GM18909 (cell line): ENCODE data around the gene ATOH8.

Source experiments
- ATAC-seq: cut with Tn5 transposase; IDR thresholded peaks from one replicate; pipeline ENCODE4 v1.9.1; 2021; ENCODE audit warnings: mild to moderate bottlenecking; ENCODE audit not compliant: unreplicated experiment, poor library complexity

The ATOH8 gene

DNA sequence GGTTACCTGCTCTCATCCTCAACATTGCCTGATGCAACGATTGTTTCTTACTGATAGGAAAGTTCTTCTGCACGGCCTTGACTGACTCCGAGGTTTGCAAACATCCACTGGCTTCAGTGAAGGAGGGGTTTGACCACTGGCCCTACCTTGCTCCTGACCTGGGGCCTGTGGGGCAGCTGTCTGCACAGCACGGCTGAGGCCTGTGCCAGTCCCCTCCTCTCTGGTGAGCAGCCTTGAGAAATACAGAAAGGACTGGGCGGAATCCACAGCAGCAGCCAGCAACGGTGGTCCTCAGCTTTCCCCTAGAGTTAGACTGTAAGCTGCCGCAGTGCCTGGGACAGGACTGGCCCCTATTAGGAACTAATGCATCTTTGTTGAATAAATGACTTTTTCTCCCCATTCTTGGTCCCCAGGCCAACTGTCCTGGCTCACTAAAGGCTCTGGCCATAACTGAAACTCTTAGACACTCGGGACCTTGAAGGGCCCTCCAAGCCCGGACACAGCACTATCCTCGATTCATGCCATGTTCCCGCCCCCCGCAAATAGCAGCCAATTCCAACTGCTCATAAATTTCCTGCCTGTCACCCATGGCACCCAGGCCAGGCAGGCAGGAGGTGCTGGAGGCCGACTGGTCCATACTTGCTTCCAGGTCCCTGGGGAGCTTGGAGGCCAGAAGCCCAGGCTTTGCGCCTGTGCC lies 26.7 kb downstream of the ATOH8 start:
- ATAC-seq, result no peak

DNA sequence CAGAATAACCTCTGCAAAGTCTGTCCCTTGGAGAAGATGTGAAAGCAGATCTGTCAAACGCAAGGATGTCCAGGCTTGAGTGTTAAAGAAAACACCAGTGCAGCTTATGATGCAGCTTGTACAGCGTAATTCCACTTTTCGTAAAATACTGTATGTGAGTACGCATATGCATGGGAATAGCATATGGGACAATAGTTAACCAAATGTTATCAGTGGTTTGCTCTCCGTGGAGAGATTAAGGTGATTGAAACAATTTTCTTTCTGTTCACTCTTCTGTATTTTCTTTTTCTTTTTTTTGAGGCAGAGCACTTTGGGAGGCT lies 27.2 kb downstream of the ATOH8 start:
- no peak for ATAC-seq

DNA sequence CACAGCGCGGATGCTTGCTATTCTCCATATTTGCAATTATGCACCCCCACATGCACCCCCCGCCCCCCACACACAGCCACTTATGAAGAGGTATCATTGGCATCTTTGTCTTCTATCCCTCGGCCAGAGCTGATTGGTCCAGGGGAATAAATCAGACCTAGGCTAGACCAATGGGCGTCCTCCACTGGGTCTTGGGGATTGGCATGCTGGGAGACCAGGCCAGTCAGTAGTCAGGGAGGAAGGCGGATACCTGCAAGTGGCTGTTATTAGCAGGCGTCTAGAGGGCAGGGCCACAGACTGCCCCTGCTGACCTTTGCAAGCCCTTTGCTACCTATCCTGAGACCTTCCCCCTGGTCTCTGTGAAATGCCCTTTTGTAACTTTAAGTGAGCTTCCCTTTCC lies 30.0 kb downstream of the ATOH8 start:
- no peak for ATAC-seq

DNA sequence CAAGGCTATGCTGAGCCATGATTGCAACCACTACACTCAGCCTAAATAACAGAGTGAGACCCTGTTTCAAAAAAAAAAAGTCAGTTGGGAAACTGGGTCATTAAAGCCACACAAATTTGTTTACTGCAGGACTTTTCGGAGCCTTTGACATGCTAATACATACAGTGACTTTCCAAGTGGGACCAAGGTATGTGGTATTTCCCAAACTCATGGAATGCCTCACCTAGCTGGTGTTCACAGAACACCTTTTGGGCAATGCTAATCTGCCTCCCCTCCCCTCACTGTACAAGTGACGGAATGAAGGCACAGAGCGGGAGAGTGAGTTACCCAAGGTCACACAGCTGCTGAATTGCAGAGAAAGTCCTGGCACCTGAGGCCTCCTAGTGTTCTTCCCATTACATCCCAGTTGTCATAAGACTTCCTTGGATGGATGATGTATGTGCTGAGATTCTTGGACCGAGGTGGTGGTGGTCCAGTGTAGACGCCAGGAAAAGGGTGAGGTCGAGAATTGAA lies 30.7 kb downstream of the ATOH8 start:
- ATAC-seq, result no peak

DNA sequence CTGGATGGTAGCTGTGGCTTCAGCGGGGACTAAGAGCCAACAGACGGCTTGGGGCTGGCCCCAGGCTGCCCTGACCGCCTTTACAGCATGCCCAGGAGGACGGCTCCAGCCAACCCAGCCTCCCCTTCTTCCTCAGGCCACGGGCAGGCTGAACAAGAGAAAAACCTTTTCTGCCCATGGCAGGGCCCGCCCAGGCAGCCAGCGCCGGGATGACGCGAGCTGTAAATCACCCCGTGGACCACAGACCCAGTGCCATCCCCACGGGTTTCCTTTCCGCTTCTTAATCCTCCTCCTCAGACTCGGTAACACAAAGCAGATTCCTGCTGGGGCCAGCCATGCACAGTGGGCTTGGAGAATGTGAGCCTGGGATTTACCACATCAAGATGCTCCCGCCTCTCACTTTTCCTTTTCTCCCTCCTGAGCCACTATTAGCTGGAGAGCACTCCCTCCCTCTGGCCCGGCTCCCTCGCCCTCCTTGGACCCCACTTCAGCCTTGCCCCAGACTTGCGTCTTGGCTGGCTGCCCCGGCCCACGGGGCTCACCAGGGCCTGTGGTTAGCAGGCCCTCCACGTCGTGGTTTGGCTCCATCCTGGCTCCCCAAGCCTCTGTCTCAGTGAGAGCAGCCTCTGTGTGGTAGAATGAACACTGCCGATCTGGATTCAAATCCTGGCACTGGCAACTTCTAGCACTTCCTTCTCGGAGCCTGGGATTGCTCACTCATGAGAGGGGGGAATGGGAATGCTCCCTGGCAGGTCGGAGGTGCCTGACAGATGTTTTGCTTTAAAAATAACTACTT lies 31.4 kb downstream of the ATOH8 start:
- no peak for ATAC-seq

DNA sequence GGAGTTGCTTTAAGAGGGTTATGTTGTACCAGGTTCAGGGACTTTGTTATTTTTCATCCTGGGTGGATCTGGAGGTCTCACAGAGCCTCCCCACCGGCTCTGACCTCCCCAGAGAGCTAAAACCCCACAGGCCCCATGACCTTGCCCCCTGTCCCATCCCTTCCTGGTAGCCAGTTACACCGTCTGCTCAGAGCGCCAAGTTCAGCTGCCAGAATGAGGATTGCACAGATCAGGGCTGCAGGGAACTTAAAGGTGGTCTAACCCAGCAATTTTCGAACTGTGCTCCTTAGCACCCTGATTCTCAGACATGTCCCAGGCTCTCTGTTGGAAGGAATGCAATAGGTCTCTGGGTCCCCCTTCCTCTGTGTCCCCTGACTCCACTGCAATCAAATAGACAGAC lies 32.1 kb downstream of the ATOH8 start:
- ATAC-seq, result no peak

DNA sequence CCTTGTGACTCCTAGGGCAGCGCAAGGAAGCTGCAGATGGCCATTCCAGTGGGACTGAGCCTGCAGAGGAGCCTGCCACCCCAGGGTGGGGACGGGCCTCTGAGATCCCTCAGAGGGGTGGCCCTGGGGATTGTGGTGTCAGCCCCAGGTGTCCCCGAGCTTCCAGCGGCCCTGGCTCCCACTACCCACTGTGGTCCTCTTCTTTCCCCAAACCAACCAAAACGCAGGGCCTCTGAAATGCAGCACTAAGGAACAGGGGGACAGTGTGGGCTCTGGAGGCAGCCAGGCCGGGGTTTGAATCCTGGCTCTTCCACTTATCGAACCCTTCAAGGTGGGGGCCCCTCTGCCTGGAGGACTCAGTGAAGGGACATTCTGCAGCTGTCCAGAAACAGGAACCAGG lies 32.7 kb downstream of the ATOH8 start:
- ATAC-seq, result no peak

DNA sequence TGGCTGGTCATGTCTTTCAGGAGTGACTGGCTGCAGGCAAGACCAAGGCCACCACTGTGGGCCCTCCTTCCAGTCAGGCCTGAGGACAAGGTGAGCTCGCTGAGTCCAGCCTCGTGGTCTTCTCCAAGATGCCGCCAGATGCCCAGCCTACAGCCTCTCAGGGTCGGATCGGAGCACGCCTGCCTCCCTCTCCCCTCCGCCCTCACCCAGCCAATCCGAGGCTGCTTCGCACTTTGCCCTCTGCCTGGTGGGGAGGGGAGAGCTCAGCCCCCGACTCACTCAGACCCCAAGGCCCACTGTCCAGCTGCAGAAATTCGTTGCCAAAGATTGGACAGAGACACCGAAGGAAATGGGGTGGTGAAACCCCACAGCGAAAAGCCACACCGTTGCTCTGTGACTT lies 33.1 kb downstream of the ATOH8 start:
- ATAC-seq, result no peak

DNA sequence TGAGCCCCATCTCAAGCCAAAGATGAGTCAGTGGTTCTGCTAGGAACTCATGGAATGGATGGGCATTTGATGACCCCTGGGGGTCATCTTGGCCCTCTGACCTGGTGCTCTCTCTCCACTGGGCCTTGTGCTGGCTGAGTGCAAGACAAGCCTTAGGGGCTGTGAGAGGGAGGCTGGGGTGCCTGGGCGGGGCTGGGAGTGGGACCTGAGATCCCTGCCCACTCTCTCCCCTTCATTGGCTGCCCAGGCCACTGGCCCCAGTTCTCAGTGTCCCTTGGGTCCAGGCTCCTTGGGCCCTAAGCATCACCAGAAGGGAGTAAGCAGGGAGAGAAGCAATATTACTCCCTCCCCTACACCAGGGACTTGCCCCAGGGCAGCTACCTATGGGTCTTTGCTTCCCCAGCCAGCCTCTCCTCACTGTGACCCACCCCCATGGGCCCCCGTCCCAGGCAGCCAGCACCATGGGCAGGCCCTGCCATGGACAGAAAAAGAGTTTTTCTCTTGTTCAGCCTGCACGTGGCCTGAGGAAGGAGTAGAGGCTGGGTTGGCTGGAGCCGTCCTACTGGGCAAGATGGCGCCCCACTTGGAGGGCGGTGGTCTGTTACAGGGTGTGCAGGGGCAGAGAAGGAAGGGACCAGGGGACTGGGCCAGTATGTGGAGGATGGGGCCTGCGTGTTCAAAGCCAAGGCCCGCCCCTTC lies 33.6 kb downstream of the ATOH8 start:
- no peak for ATAC-seq

DNA sequence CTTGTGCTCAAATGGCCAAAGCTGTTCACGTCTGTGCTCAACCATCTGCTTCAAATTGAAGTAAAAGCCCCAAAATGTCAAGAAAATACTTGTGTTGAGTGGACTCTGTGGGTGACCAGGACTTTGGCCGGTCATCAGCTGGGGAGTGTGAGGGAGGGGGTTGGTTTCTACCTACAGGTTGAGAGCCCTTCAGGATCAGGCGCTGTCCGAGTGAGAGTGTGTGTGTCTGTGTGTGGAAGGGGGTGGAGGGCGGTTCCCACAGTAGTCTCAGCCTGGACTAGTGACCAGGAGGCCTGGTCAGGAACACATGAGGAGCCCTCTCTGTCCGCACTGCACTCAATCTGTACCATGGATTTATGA lies 34.2 kb downstream of the ATOH8 start:
- ATAC-seq, result no peak

DNA sequence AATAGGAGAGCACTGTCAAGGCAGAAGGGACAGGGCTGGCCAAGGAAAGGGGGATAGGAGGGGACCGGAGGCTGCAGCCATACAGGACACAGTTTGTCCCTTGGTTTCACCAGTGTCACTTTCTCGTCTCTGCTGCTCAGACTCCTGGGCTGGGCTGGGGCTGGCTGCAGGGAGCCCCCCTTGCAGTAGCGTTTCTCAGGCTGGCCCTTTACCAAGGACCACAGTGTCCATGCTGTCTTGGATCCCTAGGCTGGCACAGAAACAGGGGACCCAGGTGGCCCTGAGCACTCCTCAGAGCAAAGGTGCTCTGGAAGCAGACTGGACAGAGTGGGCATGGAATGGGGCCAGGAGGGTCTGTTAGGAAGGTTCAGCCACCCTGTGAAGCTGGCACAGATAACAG lies 34.8 kb downstream of the ATOH8 start:
- ATAC-seq, result no peak

DNA sequence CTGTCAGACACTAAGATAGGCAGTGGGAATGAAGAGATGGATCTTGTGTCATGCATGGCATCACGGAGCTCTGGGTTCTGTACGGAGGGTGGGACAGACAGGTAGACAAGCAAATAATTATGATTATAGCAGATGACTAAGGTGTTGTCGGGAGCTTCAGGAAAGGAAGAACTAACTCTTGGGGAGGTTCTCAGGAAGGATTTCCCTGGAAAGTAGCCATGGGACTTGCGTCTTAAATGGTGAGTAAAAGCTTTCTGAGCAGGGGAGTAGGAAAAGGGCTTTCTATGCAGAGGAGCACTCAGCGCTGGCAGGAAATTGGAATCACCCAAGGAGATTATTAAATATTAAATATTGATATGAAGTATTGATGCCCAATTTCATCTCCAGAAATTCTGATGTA lies 35.5 kb downstream of the ATOH8 start:
- no peak for ATAC-seq

DNA sequence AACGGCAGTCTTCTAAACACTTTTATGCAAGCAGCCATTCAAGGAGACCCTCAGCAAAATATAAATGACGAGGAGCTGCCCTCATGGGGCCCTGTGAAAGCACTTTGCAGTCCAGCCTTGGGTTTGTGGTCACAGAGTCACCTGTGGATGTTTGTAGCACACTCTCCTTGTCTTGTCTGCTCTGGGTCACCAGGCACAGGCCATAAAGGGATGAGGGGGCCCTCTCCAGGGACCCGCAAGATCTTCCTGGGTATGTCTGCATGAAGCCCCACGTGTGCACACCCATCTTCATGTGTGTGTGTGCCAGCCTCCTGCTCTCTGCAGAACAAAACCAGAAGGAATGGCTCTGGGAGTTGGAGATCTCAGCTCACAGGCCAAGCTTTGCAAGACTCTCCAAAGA lies 36.2 kb downstream of the ATOH8 start:
- no peak for ATAC-seq

DNA sequence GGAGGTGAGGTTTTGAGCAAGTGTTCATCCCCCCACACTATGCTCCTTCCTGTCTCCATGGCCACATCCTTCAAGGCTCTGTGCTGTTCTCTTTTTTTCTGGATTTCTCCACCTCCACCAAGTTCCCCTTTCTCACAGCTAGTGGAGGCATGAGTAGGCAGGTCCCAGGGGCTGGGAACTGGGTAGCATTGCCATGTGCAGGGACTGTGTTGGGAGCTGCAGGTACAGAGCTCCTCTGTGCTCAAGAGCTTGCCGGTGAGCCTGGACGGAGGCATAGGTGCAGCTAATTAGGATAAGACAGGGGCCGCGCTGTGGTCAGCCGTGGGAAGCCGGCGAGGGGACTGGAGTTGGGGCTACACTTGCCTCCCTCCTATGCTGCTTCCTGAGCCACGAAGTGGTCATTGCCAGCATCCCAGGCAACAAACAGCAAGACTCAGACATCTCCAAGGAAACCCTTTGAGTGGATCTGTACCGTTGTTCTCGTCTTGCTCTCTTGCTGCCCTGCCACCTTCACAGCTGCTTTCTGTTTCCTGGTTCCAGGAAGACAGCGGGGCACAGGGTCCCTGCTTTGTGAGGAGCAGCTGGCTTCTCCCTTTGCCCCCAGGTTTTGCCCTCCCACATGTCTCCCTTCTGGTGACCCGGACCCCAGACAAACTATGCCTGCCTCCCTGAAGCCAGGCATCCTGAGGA lies 36.9 kb downstream of the ATOH8 start:
- ATAC-seq, result no peak

DNA sequence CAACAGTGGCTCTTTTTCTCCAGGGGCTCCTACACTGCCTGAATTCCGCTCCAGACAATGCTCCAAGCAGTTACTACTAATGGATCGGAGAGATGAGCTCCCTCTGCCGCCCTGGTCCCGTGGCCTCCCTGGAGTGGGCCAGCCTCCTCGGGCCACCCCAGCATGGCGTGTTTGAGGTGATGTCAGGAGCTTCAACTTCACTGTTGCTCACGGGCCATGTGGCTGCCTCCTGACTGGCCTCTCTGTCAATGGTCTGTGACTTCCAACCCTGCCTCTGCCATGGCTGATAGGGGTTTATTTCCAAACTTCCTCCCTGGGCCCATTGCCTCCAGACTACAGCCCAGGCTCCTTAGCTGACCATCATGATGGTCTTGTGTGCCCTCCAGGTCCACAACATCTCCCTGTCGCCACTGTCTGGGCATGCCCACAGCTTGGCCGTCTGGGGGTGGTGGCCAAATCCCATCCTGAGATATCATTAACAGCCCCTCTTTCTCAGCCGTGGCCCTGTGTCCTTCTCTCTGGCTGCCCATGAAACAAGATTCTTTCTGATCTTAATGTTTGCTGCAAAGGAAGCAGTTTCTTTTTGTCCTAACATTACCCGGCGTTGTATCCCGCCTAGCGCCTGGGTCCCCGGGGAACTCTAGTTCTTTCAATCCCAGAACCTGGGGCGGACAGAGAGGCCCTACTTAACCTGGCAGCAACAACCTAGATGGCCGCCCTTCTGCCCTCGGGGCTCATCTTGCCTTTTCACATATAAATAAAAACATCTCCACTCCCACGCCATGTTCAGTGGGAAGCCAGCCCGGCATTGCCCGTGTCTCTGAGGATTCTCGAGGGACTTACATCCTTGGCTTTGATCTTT lies 38.1 kb downstream of the ATOH8 start:
- ATAC-seq, result no peak

DNA sequence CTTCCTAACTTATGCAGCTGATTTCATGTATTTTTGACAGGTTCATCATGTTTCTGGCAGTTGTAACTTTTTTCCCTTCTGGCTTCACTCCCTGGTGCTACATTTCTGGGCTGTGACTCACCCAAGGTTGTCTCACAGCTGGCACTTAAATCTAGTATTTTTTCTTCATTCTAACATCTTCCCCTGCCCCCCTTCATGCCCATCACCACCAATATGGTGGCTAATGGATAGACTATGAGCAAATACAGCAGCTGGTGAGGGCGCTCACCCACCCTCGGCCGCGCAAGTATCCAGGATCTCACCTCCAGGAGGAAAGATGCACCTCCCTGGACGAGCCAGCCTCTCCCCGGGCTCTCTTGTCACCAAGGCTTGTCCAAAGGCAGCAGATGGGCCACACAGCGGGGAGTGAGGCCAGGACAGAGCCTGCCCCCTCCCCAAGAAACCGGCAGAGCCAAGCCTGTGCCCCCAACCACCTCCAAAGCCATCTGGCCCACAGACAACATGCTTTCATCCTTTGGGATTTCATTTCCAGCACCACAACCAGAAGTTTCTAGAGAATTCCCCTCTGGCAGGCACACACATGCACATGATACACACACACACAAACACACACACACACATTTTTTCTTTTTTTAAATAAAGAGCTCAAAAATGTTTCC lies 39.1 kb downstream of the ATOH8 start:
- no peak for ATAC-seq

DNA sequence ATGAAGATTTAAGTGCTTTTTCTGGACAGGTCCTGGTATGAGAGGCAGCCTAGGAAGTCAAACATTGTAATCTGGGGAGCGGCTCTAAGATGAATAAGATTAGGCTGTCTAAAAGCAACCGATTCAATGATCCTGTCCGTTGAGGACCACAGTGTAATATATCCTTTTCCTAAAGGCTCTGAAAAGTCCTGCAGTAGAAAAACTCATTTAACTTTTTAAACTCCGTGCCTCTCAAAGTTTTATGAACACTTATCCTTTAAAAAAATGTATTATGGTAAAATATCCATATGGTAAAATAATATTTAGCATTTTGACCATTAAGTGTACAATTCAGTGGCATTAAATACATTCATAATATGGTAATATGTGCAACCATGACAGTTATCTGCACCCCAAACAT lies 39.8 kb downstream of the ATOH8 start:
- no peak for ATAC-seq

DNA sequence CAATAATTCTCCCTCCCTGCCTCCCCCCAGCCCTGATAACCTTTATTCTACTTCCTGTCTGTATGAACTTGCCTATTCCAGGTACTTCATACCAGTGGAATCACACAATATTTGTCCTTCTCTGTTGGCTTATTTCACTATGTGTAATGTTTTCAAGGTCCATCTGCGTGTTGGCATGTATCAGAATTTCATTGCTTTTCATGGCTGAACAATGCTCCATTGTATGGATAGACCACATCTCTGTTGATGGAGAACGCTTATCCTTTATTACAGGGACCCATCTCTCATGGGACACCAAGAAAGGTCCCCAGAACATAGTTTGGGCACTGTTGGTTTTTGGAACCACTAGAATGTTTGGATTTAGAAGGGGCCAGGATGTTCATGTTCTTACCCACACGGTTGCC lies 40.2 kb downstream of the ATOH8 start:
- ATAC-seq, result no peak

DNA sequence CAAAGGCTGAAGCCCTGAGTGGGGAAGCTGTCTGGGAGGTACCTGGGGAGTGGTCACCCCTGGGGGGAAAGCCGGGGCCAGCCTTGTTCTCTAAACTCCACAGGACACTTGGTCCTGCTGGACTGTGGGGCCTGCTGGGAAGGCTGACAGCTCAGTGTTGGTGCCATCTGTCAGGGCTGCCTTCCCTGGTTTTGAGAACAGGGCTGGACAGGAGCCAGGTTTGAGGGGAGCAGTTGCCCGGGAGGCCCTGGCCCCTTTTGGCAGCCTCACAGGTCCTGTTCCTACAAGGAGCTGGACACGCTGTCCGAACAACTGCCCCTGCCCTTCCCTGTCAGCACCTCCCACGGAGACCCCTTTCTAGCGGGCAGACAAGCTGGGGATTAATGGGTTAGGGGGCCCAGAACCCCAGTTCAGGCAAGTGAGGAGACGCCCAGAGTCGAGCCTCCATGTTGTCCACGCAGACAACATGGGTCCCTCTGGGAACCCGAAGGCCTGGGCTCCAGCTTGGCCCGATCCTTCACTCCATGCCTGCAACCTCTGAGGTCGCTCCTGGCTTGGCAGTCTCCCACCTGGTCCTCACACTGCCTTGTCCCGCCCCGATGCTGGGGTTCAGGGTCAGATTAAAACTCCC lies 40.8 kb downstream of the ATOH8 start:
- no peak for ATAC-seq
